GM12878 (cell line): ENCODE measurements around the gene EYS. TPM values are rescaled to one million over a fixed set of nuclear protein-coding genes. Genes with fewer than 3 reads are reported as not detected.

Experiments used
- ATAC-seq: fragments of 200-7000 bp; cut with Tn5 transposase; 3 replicates; pipeline ENCODE4 v1.9.1; 2020; ENCODE audit warnings: mild to moderate bottlenecking, moderate library complexity
- BruUV-seq: library from RNA; stranded (reverse); fragments of 400-500 nt; replicated peaks from 2 replicates; lab custom pipeline; 2021; lab: Mats Ljungman, UMichigan
- CTCF ChIA-PET: fragments of 300-600 bp; sonication (Branson Sonifier 250); formaldehyde crosslinking; extraction: SDS; loops from one replicate; lab custom pipeline; 2021; ENCODE audit warnings: inconsistent platforms; lab: Yijun Ruan, JAX
- POLR2A ChIA-PET: fragments of 350-600 bp; formaldehyde crosslinking; extraction: SDS; loops from one replicate; lab custom pipeline; 2021; ENCODE audit warnings: inconsistent platforms; lab: Charles Lee
- RAD21 ChIA-PET: fragments of 300-600 bp; sonication (Branson Sonifier 250); formaldehyde crosslinking; loops from one replicate; lab custom pipeline; 2023; ENCODE audit warnings: antibody characterized with exemption; ENCODE audit not compliant: unreplicated experiment; lab: Charles Lee
- SMC1A ChIA-PET: fragments of 300-600 bp; sonication (Branson Sonifier 250); formaldehyde crosslinking; loops from one replicate; lab custom pipeline; 2023; ENCODE audit not compliant: unreplicated experiment, uncharacterized antibody; lab: Charles Lee
- DNase-seq: peaks from one replicate; pipeline ENCODE4 v3.0.0-alpha.2; 2011; ENCODE audit warnings: low read depth, low spot score
- FAIRE-seq: peaks from 3 replicates; lab custom pipeline; 2011; peaks lifted over from hg19 to GRCh38; lab: Jason Lieb, UNC
- H2AFZ ChIP-seq: 2 replicates; pipeline ENCODE4 v1.6.0; 2011; ENCODE audit warnings: low read depth, low read length, control low read depth; ENCODE audit not compliant: control insufficient read depth
- H3K27ac ChIP-seq: 2 replicates; pipeline ENCODE4 v1.5.1; 2011; ENCODE audit warnings: control low read depth; ENCODE audit not compliant: control insufficient read depth, insufficient read depth
- H3K27me3 ChIP-seq, 2 experiments: replicated peaks in 1 of 2; 2 replicates each; pipeline versions ENCODE4 v1.6.0 to v1.6.1; 2011; ENCODE audit warnings: low read length in 1 of 2; ENCODE audit not compliant: control insufficient read depth in 2 of 2, insufficient read depth in 2 of 2
- H3K36me3 ChIP-seq, 2 experiments: 2 replicates each; pipeline ENCODE4 v1.5.1; 2011; ENCODE audit warnings: low read length in 1 of 2; ENCODE audit not compliant: control insufficient read depth in 2 of 2, insufficient read depth in 2 of 2
- H3K4me1 ChIP-seq: 2 replicates; pipeline ENCODE4 v1.6.1; 2011; ENCODE audit warnings: mild to moderate bottlenecking, low read length, moderate library complexity, mixed read lengths; ENCODE audit not compliant: control insufficient read depth, insufficient read depth
- H3K4me2 ChIP-seq: 2 replicates; pipeline ENCODE4 v1.6.0; 2011; ENCODE audit warnings: control low read depth; ENCODE audit not compliant: control insufficient read depth, insufficient read depth
- H3K4me3 ChIP-seq: fragments of 200-600 bp; sonication (generic); 2 replicates; pipeline ENCODE4 v1.5.1; 2016
- H3K79me2 ChIP-seq: 2 replicates; pipeline ENCODE4 v1.6.0; 2011; ENCODE audit warnings: low read length; ENCODE audit not compliant: control insufficient read depth, insufficient read depth
- H3K9ac ChIP-seq: 2 replicates; pipeline ENCODE4 v1.8.0; 2011; ENCODE audit warnings: low read length, control low read depth, mixed read lengths; ENCODE audit not compliant: control insufficient read depth, insufficient read depth
- H3K9me3 ChIP-seq: replicated peaks from 3 replicates; pipeline ENCODE4 v1.5.1; 2011; ENCODE audit warnings: mild to moderate bottlenecking, low read length; ENCODE audit not compliant: control insufficient read depth, insufficient read depth
- H4K20me1 ChIP-seq: 2 replicates; pipeline ENCODE4 v1.6.0; 2011; ENCODE audit not compliant: control insufficient read depth, insufficient read depth
- BCL3 ChIP-seq: IDR thresholded peaks from 2 replicates; pipeline ENCODE4 v1.6.1; 2011; ENCODE audit warnings: borderline replicate concordance, low read depth, mild to moderate bottlenecking, moderate library complexity, low read length; ENCODE audit not compliant: insufficient read depth, poor library complexity, severe bottlenecking
- BRCA1 ChIP-seq: IDR thresholded peaks from 2 replicates; pipeline ENCODE4 v1.6.1; 2011; ENCODE audit warnings: low read depth, low read length, improper control_type of control experiment
- CBX3 ChIP-seq: fragments of 200-600 bp; sonication (generic); IDR thresholded peaks from 2 replicates; pipeline ENCODE4 v1.6.1; 2016; ENCODE audit warnings: low read depth, borderline replicate concordance
- E2F4 ChIP-seq: IDR thresholded peaks from 2 replicates; pipeline ENCODE4 v1.6.1; 2012; ENCODE audit warnings: low read depth, low read length, improper control_type of control experiment
- FOXK2 ChIP-seq: fragments of 450-650 bp; IDR thresholded peaks from 2 replicates; pipeline ENCODE4 v1.6.1; 2017; ENCODE audit warnings: mild to moderate bottlenecking, moderate library complexity
- GABPA ChIP-seq: IDR thresholded peaks from 2 replicates; pipeline ENCODE4 v1.6.1; 2014; ENCODE audit warnings: antibody characterized with exemption, low read depth, mild to moderate bottlenecking, inconsistent platforms
- HDAC6 ChIP-seq: fragments of 200-600 bp; sonication (generic); IDR thresholded peaks from one replicate; pipeline ENCODE4 v1.8.0; 2017; ENCODE audit warnings: antibody characterized with exemption; ENCODE audit not compliant: unreplicated experiment
- IKZF1 ChIP-seq: fragments of 450-650 bp; conservative IDR thresholded peaks from 2 replicates; pipeline ENCODE4 v1.6.1; 2017; ENCODE audit warnings: antibody characterized with exemption, mild to moderate bottlenecking
- LARP7 ChIP-seq: fragments of 450-650 bp; IDR thresholded peaks from 2 replicates; pipeline ENCODE4 v1.6.1; 2017; ENCODE audit warnings: mild to moderate bottlenecking
- NKRF ChIP-seq: fragments of 450-650 bp; conservative IDR thresholded peaks from 2 replicates; pipeline ENCODE4 v1.6.1; 2017; ENCODE audit warnings: mild to moderate bottlenecking, moderate library complexity
- PAX5 ChIP-seq: IDR thresholded peaks from 2 replicates; pipeline ENCODE4 v1.6.1; 2011; ENCODE audit warnings: low read depth, low read length, borderline replicate concordance
- POLR2A ChIP-seq: IDR thresholded peaks from 2 replicates; pipeline ENCODE4 v1.6.1; 2011; ENCODE audit warnings: low read depth, mild to moderate bottlenecking, low read length
- RELA ChIP-seq: fragments of 450-650 bp; IDR thresholded peaks from 2 replicates; pipeline ENCODE4 v1.8.0; 2014; ENCODE audit warnings: borderline replicate concordance; ENCODE audit not compliant: partially characterized antibody
- REST ChIP-seq: IDR thresholded peaks from 2 replicates; pipeline ENCODE4 v1.6.1; 2012; ENCODE audit warnings: mild to moderate bottlenecking, low read depth, low read length
- SP1 ChIP-seq: IDR thresholded peaks from one replicate; pipeline ENCODE4 v1.6.1; 2011; ENCODE audit warnings: low read depth, low read length
- SPI1 ChIP-seq: IDR thresholded peaks from 2 replicates; pipeline ENCODE4 v1.6.1; 2011; ENCODE audit warnings: low read depth, mild to moderate bottlenecking, low read length, moderate library complexity, borderline replicate concordance; ENCODE audit not compliant: insufficient read depth
- TAF1 ChIP-seq: IDR thresholded peaks from 2 replicates; pipeline ENCODE4 v1.6.1; 2011; ENCODE audit warnings: mild to moderate bottlenecking, low read depth, low read length, borderline replicate concordance
- WGBS: methylation state at CpG from one replicate; pipeline ENCODE4 v1.1.6; 2016; ENCODE audit warnings: low lambda C conversion rate; ENCODE audit not compliant: insufficient replicate concordance, insufficient coverage; ENCODE audit errors: missing lambda C conversion rate; 5-methylcytosine and 5-hydroxymethylcytosine counted together
- in situ Hi-C: fragments of 300-500 bp; cut with MboI; formaldehyde crosslinking; loops from 9 replicates; pipeline ENCODE4 v1.14.3; 2018; ENCODE audit warnings: mixed read lengths
- intact Hi-C: fragments of 100-400 bp; cut with micrococcal nuclease; formaldehyde crosslinking; loops from one replicate; pipeline ENCODE4 v1.14.2; 2022; ENCODE audit not compliant: unreplicated experiment
- polyA plus RNA-seq, 11 experiments: library from polyadenylated mRNA; depleted of rRNA in 4 of 11; unstranded in 6 of 11; stranded (reverse) in 5 of 11; fragments of >200 nt; fragmentation: Nextera tagmentation in 4 of 11; fragmentation: Illumina TruSeq in 1 of 11; extraction: Ambion mirVana in 4 of 11; extraction: Trizol in 1 of 11; gene quantifications; 1 replicate in 1 of 11; 2 replicates in 10 of 11; pipeline versions ENCODE4 v1.2.1 to v1.2.3, GENCODE V29; 2011 to 2016; ENCODE audit warnings: inconsistent platforms in 2 of 11, missing spikeins in 2 of 11, low read depth in 1 of 11
- total RNA-seq, 4 experiments: library from RNA; depleted of rRNA in 3 of 4; stranded (reverse); fragments of >200 nt in 3 of 4; fragmentation: Illumina TruSeq in 1 of 4; extraction: Trizol in 1 of 4; gene quantifications; 2 replicates each; pipeline versions ENCODE4 v1.2.1 to v1.2.3, GENCODE V29; 2013 to 2021

Gene EYS
- total and polyA plus RNA-seq, 10 of the 15 experiments (the other 5 are each of a cell fraction or from before 2014, with no cell fraction given), result under 0.01 to 0.14 (median 0.02) TPM; not detected in 1

GRCh38 chr6:65708162-65708561, 1.1 kb upstream of the EYS start:
- 56% methylated on average over 1 of the region's 1 CpG for WGBS
- no peaks in the 10 kb centered on the region for H3K79me2 ChIP-seq
- ChIA-PET RAD21 (no interaction called here), SMC1A (no interaction called here), CTCF (no interaction called here), POLR2A (no interaction called here)
- no TSS peak for BruUV-seq
- H3K36me3 ChIP-seq, result no peaks in the 10 kb centered on the region
- DNase-seq (no peak), ATAC-seq (no peak), FAIRE-seq (no peak)
- TF ChIP-seq REST, result no peak
- TF ChIP-seq CBX3, result no peak
- TF ChIP-seq POLR2A, result no peak
- TF ChIP-seq IKZF1, result no peak
- no peak for TF ChIP-seq LARP7
- no peak for TF ChIP-seq FOXK2
- no peak for TF ChIP-seq SPI1
- no peak for TF ChIP-seq E2F4
- TF ChIP-seq BCL3, result no peak
- no peak for TF ChIP-seq NKRF
- no peak for TF ChIP-seq GABPA
- TF ChIP-seq BRCA1, result no peak
- TF ChIP-seq SP1, result no peak
- no peak for TF ChIP-seq PAX5
- TF ChIP-seq TAF1, result no peak
- TF ChIP-seq RELA, result no peak
- no peak for TF ChIP-seq HDAC6
- no peak overlapping the region for H3K4me2 ChIP-seq
- no peak overlapping the region for H2AFZ ChIP-seq
- H3K9me3 ChIP-seq, result no peaks in the 10 kb centered on the region
- H3K4me1 ChIP-seq, result no peaks in the 10 kb centered on the region
- no peak overlapping the region for H3K27ac ChIP-seq
- H3K9ac ChIP-seq, result no peak overlapping the region
- intact Hi-C loops, result no loop called here
- H3K4me3 ChIP-seq, result no peak overlapping the region
- no peaks in the 10 kb centered on the region for H4K20me1 ChIP-seq
- in situ Hi-C loops, result no loop called here
- H3K27me3 ChIP-seq, result no peaks in the 10 kb centered on the region
